Measurements from ENCODE around the gene HNRNPM.
"Not testable (repeated sequence)": the region's sequence is repeated elsewhere in the genome, so short reads cannot be mapped to it uniquely, and the experiment has no call there.

Gene HNRNPM

DNA sequence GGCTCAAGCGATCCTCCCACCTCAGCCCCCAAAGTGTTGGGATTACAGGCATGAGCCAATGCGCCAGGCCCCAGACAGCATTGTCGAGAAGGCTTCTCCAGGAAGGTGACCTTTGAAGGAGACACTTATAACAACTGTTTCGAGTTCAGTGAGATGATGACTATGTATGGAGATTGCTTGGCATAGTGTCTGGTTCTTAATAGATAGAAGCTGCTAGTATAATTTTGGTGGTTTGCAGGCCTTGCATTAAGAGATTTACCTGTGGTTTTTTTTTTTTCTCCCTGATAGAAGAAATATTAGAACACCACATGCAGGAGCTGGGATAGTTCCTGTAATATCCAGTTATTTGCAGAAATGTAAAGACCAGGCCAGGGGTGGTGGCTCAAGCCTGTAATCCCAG is 28.0 kb upstream of the HNRNPM start:
- Histone ChIP-seq H3K9ac (ENCODE audit: low read length) (no peak overlapping the region), H3K27me3 (ENCODE audit: low read depth, low read length) (no peaks in the 10 kb centered on the region), H2AFZ (ENCODE audit: low read depth, low read length) (no peak overlapping the region), H3K4me2 (ENCODE audit: low read length) (no peak overlapping the region), H3K4me3 (ENCODE audit: low read length) (no peak overlapping the region), H3K36me3 (replicated peaks; ENCODE audit: low read depth, low read length) (no peaks in the 10 kb centered on the region), H3K4me1 (ENCODE audit: low read length) (peaks cover 5% of the 10 kb centered on the region), H3K27ac (ENCODE audit: low read length) (no peak overlapping the region), H3K9me3 (ENCODE audit: insufficient read depth, low read length) (no peaks in the 10 kb centered on the region), H3K79me2 (ENCODE audit: low read length) (no peaks in the 10 kb centered on the region), H4K20me1 (ENCODE audit: insufficient read depth, low read length) (no peaks in the 10 kb centered on the region)
- TF ChIP-seq, protein P1, sequence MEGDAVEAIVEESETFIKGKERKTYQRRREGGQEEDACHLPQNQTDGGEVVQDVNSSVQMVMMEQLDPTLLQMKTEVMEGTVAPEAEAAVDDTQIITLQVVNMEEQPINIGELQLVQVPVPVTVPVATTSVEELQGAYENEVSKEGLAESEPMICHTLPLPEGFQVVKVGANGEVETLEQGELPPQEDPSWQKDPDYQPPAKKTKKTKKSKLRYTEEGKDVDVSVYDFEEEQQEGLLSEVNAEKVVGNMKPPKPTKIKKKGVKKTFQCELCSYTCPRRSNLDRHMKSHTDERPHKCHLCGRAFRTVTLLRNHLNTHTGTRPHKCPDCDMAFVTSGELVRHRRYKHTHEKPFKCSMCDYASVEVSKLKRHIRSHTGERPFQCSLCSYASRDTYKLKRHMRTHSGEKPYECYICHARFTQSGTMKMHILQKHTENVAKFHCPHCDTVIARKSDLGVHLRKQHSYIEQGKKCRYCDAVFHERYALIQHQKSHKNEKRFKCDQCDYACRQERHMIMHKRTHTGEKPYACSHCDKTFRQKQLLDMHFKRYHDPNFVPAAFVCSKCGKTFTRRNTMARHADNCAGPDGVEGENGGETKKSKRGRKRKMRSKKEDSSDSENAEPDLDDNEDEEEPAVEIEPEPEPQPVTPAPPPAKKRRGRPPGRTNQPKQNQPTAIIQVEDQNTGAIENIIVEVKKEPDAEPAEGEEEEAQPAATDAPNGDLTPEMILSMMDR (IDR thresholded peaks at IDR 0.05; ENCODE audit: low read depth, low read length): no peak
- no peak for TF ChIP-seq EZH2phosphoT487 (IDR thresholded peaks at IDR 0.05; ENCODE audit: low read depth)

DNA sequence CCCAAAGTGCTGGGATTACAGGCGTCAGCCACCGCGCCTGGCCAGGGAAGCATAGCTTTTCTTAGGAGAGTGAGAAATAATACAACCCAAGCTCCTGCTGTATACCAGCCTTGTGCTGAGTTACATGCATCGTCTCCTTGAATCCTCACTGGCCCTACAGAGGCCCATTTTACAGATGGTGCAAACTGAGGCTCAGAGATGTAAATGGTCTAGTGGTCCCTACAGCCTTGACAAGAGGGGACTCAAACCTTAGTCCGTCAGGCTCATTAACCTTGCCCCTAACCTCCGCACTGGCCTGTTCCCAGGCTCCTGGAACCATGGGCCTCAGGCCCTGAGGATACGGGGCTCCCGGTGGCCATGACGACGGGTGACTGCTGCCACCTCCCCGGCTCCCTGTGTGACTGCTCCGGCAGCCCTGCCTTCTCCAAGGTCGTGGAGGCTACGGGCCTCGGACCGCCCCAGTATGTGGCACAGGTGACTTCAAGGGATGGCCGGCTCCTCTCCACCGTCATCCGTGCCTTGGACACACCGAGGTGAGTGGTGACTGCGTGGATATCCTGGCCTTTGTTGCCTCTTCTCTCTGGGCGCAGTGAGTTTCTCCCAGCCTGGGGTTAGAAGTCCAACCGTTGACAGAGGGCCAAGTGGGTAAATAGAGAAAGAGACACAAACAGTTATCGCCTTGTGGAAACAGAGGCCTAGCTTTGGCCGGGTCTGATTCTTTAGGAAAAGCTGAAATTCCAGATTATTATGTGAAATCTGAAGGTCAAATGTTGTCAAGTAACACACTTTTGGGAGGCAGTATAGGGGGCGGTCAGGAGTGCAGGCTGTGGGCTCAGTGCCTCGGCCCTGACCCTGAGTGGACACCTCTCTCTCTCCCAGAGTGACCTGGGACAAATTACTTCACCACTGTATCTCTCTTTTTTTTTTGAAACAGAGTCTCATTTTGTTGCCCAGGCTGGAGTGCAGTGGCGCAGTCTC is 23.0 kb upstream of the HNRNPM start:
- no peak overlapping the region for H3K27ac ChIP-seq (ENCODE audit: low read length)
- H4K20me1 ChIP-seq (ENCODE audit: insufficient read depth, low read length): no peaks in the 10 kb centered on the region
- no peak overlapping the region for H3K4me3 ChIP-seq (ENCODE audit: low read length)
- no peaks in the 10 kb centered on the region for H3K9me3 ChIP-seq (ENCODE audit: insufficient read depth, low read length)
- H3K9ac ChIP-seq (ENCODE audit: low read length): no peak overlapping the region
- no peaks in the 10 kb centered on the region for H3K4me1 ChIP-seq (ENCODE audit: low read length)
- no peak overlapping the region for H3K4me2 ChIP-seq (ENCODE audit: low read length)
- TF ChIP-seq, protein P1 (IDR thresholded peaks at IDR 0.05; ENCODE audit: low read depth, low read length): no peak
- no peak for TF ChIP-seq EZH2phosphoT487 (IDR thresholded peaks at IDR 0.05; ENCODE audit: low read depth)
- no peak overlapping the region for H2AFZ ChIP-seq (ENCODE audit: low read depth, low read length)
- H3K36me3 ChIP-seq (replicated peaks; ENCODE audit: low read depth, low read length): no peaks in the 10 kb centered on the region
- H3K27me3 ChIP-seq (ENCODE audit: low read depth, low read length): no peaks in the 10 kb centered on the region
- no peaks in the 10 kb centered on the region for H3K79me2 ChIP-seq (ENCODE audit: low read length)

DNA sequence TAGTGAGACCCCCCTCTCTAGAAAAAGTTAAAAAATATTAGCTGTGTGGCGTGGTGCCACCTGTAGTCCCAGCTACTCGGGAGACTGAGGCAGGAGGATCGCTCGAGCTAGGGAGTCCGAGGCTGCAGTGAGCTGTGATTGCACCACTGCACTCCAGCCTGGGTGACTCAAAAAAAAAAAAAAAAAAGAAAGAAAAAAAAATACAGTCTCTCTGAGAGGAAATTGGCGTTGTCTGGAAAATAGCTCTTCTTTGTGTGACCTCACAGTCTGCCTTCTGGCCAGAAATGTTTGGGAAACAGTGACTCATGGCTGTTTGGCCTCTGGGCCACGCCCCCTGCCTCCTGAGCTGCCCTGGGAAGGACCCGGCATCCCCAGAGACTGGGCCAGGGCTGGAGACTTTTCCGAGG is 21.0 kb upstream of the HNRNPM start:
- Histone ChIP-seq H3K9ac (ENCODE audit: low read length) (no peak overlapping the region), H3K4me2 (ENCODE audit: low read length) (no peak overlapping the region), H3K79me2 (ENCODE audit: low read length) (no peaks in the 10 kb centered on the region), H3K4me3 (ENCODE audit: low read length) (no peak overlapping the region), H3K27me3 (ENCODE audit: low read depth, low read length) (no peaks in the 10 kb centered on the region), H3K27ac (ENCODE audit: low read length) (no peak overlapping the region), H3K9me3 (ENCODE audit: insufficient read depth, low read length) (no peaks in the 10 kb centered on the region), H4K20me1 (ENCODE audit: insufficient read depth, low read length) (no peaks in the 10 kb centered on the region), H2AFZ (ENCODE audit: low read depth, low read length) (no peak overlapping the region), H3K4me1 (ENCODE audit: low read length) (no peaks in the 10 kb centered on the region), H3K36me3 (replicated peaks; ENCODE audit: low read depth, low read length) (no peaks in the 10 kb centered on the region)
- TF ChIP-seq, protein P1 (IDR thresholded peaks at IDR 0.05; ENCODE audit: low read depth, low read length): no peak
- no peak for TF ChIP-seq EZH2phosphoT487 (IDR thresholded peaks at IDR 0.05; ENCODE audit: low read depth)

DNA sequence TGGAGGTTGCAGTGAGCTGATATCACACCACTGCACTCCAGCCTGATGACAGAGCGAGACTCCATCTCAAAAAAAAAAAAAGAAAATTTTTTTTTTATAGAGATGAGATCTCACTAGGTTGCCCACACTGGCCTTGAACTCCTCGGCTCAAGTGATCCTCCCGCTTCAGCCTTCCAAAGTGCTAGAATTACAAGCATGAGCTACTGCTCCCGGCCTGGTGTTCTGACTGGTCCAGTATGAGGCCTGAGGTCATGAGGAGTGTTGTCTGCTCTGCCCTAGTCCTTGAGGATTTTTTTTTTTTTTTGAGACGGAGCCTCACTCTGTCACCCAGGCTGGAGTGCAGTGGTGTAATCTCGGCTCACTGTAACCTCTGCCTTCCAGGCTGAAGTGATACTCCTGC is 19.4 kb upstream of the HNRNPM start:
- not testable (repeated sequence) for H3K27ac ChIP-seq (ENCODE audit: low read length); H3K9ac ChIP-seq (ENCODE audit: low read length); H3K9me3 ChIP-seq (ENCODE audit: insufficient read depth, low read length); H4K20me1 ChIP-seq (ENCODE audit: insufficient read depth, low read length); H3K4me2 ChIP-seq (ENCODE audit: low read length); H2AFZ ChIP-seq (ENCODE audit: low read depth, low read length); H3K4me1 ChIP-seq (ENCODE audit: low read length); H3K27me3 ChIP-seq (ENCODE audit: low read depth, low read length); H3K4me3 ChIP-seq (ENCODE audit: low read length); H3K36me3 ChIP-seq (replicated peaks; ENCODE audit: low read depth, low read length); H3K79me2 ChIP-seq (ENCODE audit: low read length)
